Transverse colon (tissue), 4 donors: ENCODE measurements around the gene MIA. TPM values are rescaled to one million over a fixed set of nuclear protein-coding genes. Genes with fewer than 3 reads are reported as not detected.
A peak's percentile ranks its signal among the peaks of the same experiment; 100 is the strongest.
"Not testable (repeated sequence)": the region's sequence is repeated elsewhere in the genome, so short reads cannot be mapped to it uniquely, and the experiment has no call there.

Experiments
- DNase-seq: peaks from one replicate; pipeline ENCODE4 v3.0.0-alpha.2; 2019
- H3K27ac ChIP-seq, 4 donors: fragments of 200-600 bp; sonication (generic); 2 replicates each; pipeline ENCODE4 v1.5.1; 2016 to 2018; ENCODE audit warnings: inconsistent platforms in 4 of 4
- H3K27me3 ChIP-seq: fragments of 200-600 bp; sonication (generic); 2 replicates; pipeline ENCODE4 v1.5.1; 2017; ENCODE audit warnings: inconsistent platforms
- H3K36me3 ChIP-seq, 4 donors: fragments of 200-600 bp; sonication (generic); 2 replicates each; pipeline ENCODE4 v1.5.1; 2017 to 2019; ENCODE audit warnings: inconsistent platforms in 4 of 4
- H3K4me1 ChIP-seq, 4 donors: fragments of 200-600 bp; sonication (generic); 2 replicates each; pipeline ENCODE4 v1.5.1; 2017 to 2020; ENCODE audit warnings: inconsistent platforms in 4 of 4
- H3K4me3 ChIP-seq, 4 donors: fragments of 200-600 bp; sonication (generic); 1 replicate in 1 of 4; 2 replicates in 3 of 4; pipeline versions ENCODE4 v1.5.1 to v1.6.1; 2017 to 2019; ENCODE audit warnings: inconsistent platforms in 4 of 4
- H3K9me3 ChIP-seq, 2 donors: fragments of 200-600 bp; sonication (generic); 2 replicates each; pipeline ENCODE4 v1.5.1; 2017 to 2019; ENCODE audit warnings: inconsistent platforms in 2 of 2
- EP300 ChIP-seq: sonication (generic); formaldehyde crosslinking; IDR thresholded peaks from one replicate; pipeline ENCODE4 v1.6.1; 2017; ENCODE audit warnings: antibody characterized with exemption, low read depth
- POLR2A ChIP-seq: fragments of 450-650 bp; IDR thresholded peaks from one replicate; pipeline ENCODE4 v1.6.1; 2016; ENCODE audit warnings: antibody characterized with exemption, mild to moderate bottlenecking, moderate library complexity
- POLR2AphosphoS5 ChIP-seq, 3 donors: sonication (generic); formaldehyde crosslinking; IDR thresholded peaks; one replicate each; pipeline ENCODE4 v1.6.1; 2016; ENCODE audit warnings: antibody characterized with exemption in 3 of 3
- WGBS, 2 donors: methylation state at CpG; one replicate each; pipeline ENCODE4 v1.1.5; 2018; ENCODE audit warnings: low coverage in 1 of 2; 5-methylcytosine and 5-hydroxymethylcytosine counted together
- in situ Hi-C, 4 donors: fragments of 200-750 bp; cut with MboI; loops; one replicate each; pipeline versions ENCODE4 v1.15.0 to v1.15.1; 2017; ENCODE audit warnings: low sequenced_read_pairs in 3 of 4, low pct_ligation_motif_present in 1 of 4, low pct_unique_long_range_greater_than_20kb in 1 of 4
- intact Hi-C: fragments of 100-400 bp; cut with DNase I; formaldehyde crosslinking; loops from one replicate; pipeline ENCODE4 v1.15.1; 2023; ENCODE audit warnings: low total_unique reads
- total RNA-seq, 4 donors: library from RNA; depleted of rRNA; stranded (reverse); fragments of >200 nt; gene quantifications; one replicate each; pipeline ENCODE4 v1.1.0, GENCODE V29; 2016
- TF ChIP-seq, protein P1 (sequence below), 5 experiments: fragments of 200-600 bp in 3 of 5; fragments of 450-650 bp in 2 of 5; sonication (generic) in 3 of 5; IDR thresholded peaks; 1 replicate in 2 of 5; 2 replicates in 3 of 5; pipeline ENCODE4 v1.5.1; 2016 to 2017; ENCODE audit warnings: antibody characterized with exemption in 5 of 5, inconsistent platforms in 3 of 5, mild to moderate bottlenecking in 2 of 5, moderate library complexity in 1 of 5

MIA gene
- total RNA-seq, 4 donors from 2014 or later: 5.7 to 23.3 TPM; not detected in 2

DNA sequence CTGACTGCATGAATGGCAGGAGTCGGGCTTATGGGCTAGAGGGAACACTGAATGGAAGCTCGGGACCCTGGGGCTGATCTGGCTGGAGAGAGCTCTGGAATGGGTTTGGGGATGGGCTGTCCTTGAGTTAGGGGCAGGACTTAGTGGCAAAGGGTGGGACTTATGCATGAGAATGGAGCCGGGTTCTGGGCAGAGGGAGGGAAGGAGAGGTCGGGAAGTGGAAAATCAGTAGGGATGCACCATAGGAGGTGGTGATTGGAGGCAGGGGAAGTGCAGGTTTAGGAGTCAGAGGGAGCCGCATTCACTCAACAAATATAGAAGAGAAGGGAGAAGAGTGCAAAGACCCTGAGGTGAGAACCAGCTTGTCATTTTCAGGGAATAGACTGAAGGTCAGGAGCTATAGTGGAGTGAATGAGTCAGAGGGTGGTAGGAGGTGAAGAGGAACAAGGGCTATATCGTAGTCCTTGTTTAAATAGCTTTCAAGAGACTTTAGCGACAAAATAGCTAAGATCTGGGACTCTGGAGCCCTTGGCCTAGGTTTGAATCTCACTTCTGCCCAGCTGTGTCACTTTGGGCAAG lies 3.5 kb downstream of the MIA start:
- Histone ChIP-seq H3K4me3 (peak overlapping the region; percentile 52 to 88 (median 74)), H3K36me3 (no peaks in the 10 kb centered on the region), H3K27me3 (no peaks in the 10 kb centered on the region), H3K27ac (peak overlapping the region; percentile 97 to 99 (median 98)), H3K9me3 (no peaks in the 10 kb centered on the region), H3K4me1 (peaks cover 13 to 22% (median 15%) of the 10 kb centered on the region in 4 donors)
- intact Hi-C loops (no loop called here), in situ Hi-C loops (no loop called here)
- 11 to 12% methylated on average over 3 to 7 of the region's 7 CpGs for WGBS, 2 donors
- DNase-seq: no peak
- TF ChIP-seq EP300 (no peak), POLR2A (no peak)

DNA sequence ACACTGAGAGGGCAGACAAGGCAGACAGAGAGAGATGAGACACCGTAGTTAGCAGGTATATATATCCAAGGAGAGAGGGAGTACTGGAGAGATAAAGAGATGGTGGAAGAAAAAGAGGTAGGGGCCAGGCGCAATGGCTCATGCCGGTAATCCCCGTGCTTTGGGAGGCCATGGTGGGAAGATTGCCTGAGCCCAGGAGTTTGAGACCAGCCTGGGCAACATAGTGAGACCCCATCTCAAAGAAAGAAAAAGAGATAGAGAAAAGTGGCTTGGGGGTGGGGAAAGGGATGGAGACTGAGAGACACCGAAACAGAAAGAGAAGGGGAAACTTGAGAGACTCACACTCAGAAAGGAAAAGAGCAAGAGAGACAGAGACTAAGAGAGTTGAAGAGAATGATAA lies 5.3 kb downstream of the MIA start:
- WGBS, 2 donors: 89 to 93% methylated on average over 5 of the region's 5 CpGs
- Histone ChIP-seq H3K27ac (no peak overlapping the region), H3K9me3 (no peaks in the 10 kb centered on the region), H3K27me3 (no peaks in the 10 kb centered on the region), H3K4me1 (peaks cover 13 to 22% (median 15%) of the 10 kb centered on the region in 4 donors), H3K4me3 (no peak overlapping the region), H3K36me3 (no peaks in the 10 kb centered on the region)
- DNase-seq: no peak
- TF ChIP-seq, protein P1, sequence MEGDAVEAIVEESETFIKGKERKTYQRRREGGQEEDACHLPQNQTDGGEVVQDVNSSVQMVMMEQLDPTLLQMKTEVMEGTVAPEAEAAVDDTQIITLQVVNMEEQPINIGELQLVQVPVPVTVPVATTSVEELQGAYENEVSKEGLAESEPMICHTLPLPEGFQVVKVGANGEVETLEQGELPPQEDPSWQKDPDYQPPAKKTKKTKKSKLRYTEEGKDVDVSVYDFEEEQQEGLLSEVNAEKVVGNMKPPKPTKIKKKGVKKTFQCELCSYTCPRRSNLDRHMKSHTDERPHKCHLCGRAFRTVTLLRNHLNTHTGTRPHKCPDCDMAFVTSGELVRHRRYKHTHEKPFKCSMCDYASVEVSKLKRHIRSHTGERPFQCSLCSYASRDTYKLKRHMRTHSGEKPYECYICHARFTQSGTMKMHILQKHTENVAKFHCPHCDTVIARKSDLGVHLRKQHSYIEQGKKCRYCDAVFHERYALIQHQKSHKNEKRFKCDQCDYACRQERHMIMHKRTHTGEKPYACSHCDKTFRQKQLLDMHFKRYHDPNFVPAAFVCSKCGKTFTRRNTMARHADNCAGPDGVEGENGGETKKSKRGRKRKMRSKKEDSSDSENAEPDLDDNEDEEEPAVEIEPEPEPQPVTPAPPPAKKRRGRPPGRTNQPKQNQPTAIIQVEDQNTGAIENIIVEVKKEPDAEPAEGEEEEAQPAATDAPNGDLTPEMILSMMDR (IDR thresholded peaks at IDR 0.05): no peak
- TF ChIP-seq POLR2A (no peak), POLR2AphosphoS5 (IDR thresholded peaks at IDR 0.05) (no peak), EP300 (no peak)
- in situ Hi-C loops: no loop called here
- intact Hi-C loops: no loop called here

DNA sequence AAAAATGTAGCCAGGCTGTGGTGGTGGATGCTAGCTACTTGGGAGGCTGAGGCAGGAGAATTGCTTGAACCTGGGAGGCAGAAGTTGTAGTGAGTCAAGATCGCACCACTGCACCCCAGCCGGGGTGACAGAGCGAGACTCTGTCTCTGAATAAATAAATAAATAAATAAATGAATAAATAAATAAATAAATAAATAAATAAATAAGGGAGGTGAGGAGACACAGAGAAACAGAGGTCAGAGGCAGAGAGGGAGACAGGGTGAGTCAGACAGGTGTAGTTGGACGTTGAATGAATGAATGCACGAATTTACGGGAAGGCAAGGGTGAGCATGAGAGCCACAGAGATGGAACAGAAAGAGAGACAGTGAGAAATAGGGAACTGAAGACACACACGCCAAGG lies 5.8 kb downstream of the MIA start:
- no peaks in the 10 kb centered on the region for H3K9me3 ChIP-seq
- H3K36me3 ChIP-seq: no peaks in the 10 kb centered on the region
- H3K27ac ChIP-seq: no peak overlapping the region
- H3K4me1 ChIP-seq: peaks cover 13 to 22% (median 15%) of the 10 kb centered on the region in 4 donors
- intact Hi-C loops: no loop called here
- no peak for DNase-seq
- TF ChIP-seq POLR2A (no peak), EP300 (no peak), POLR2AphosphoS5 (IDR thresholded peaks at IDR 0.05) (no peak)
- TF ChIP-seq, protein P1 (IDR thresholded peaks at IDR 0.05): no peak
- in situ Hi-C loops: no loop called here
- WGBS, 2 donors: 92 to 95% methylated on average over 7 of the region's 7 CpGs
- no peaks in the 10 kb centered on the region for H3K27me3 ChIP-seq
- H3K4me3 ChIP-seq: no peak overlapping the region

DNA sequence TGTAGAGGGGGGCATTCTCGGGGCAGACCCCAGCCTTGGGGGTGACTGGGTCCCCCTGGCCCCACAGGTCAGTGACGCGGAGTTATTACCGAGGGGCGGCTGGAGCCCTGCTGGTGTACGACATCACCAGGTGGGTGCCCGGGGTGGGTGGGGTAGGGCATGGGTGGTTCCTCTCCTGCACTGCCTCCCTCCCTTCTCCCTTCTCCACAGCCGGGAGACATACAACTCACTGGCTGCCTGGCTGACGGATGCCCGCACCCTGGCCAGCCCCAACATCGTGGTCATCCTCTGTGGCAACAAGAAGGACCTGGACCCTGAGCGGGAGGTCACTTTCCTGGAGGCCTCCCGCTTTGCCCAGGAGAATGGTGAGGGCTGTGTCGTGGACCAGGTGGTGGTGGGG lies 8.4 kb downstream of the MIA start:
- peaks cover 5 to 10% (median 6%) of the 10 kb centered on the region in 4 donors for H3K4me1 ChIP-seq
- TF ChIP-seq, protein P1 (IDR thresholded peaks at IDR 0.05): no peak
- TF ChIP-seq EP300: no peak
- no peak for TF ChIP-seq POLR2A
- no peak for TF ChIP-seq POLR2AphosphoS5 (IDR thresholded peaks at IDR 0.05)
- intact Hi-C loops: no loop called here
- no peak for DNase-seq
- H3K9me3 ChIP-seq: no peaks in the 10 kb centered on the region
- H3K27ac ChIP-seq: no peak overlapping the region
- in situ Hi-C loops: no loop called here
- H3K36me3 ChIP-seq: no peaks in the 10 kb centered on the region
- 90% methylated on average over 14 of the region's 14 CpGs; no CpG with 5 or more reads in 1 of the 2 donors for WGBS, 2 donors
- H3K27me3 ChIP-seq: no peaks in the 10 kb centered on the region
- H3K4me3 ChIP-seq: no peak overlapping the region

DNA sequence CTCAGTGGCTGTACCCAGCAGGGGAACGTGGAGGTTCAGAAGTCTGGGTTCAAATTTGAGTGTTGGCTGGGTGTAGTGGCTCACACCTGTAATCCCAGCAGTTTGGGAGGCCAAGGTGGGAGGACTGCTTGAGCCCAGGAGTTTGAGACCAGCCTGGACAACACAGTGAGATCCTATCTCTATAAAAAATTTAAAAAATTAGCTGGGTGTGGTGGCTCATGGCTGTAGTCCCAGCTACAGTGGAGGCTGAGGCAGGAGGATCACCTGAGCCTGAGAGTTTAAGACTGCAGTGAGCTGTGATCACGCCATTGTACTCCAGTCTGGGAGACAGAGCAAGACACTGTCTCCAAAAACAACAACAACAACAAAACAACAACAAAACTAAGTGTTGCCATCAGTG lies 8.8 kb downstream of the MIA start:
- H3K27me3 ChIP-seq, H3K27ac ChIP-seq, H3K9me3 ChIP-seq, H3K36me3 ChIP-seq, DNase-seq, intact Hi-C loops, H3K4me1 ChIP-seq, in situ Hi-C loops, H3K4me3 ChIP-seq: not testable (repeated sequence)
- 97% methylated on average over 2 of the region's 2 CpGs; no CpG with 5 or more reads in 1 of the 2 donors for WGBS, 2 donors
